ENCODE results near the gene BCL2L1.

BCL2L1 gene

DNA sequence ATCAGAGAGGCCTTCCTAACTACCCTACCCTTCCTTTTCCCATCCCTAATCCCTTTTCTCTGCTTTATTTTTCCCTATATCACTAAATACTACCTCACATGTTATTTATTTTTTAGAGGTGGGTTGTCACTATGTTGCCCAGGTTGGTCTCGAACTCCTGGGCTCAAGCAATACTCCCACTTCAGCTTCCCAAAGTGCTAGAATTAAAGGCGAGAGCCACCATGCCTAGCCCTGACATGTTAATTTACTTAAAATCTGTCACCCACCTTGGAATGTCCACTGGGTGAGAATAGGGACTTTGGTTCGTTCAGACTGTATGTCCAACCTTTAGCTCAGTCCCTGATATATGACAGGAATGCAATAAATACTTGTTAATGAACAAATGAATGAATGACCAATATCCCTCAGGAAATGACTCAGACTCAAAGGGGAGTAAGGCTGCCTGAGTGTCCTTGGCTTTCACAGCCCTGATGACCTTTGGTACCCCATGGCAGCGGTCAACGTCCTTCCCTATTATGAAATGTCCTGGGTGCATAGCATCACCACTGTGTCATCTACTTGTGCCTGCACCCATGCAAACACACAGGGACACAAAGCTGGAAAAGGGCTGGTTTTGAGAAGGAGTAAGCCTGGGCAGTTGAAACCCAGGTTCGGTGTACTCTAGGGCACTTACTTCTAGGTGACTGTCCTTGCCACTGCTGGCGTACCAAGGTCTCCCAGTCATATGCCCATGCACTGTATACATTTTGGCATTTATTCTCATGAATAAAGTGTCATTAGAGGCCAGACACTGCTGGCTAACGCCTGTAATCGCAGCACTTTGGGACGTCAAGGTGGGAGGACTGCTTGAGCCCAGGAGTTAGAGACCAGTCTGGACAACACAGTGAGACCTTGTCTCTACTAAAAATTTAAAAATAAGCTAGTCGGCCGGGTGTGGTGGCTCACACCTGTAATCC, 26.5 kb downstream of the BCL2L1 start:
- TF ChIP-seq, protein P1, sequence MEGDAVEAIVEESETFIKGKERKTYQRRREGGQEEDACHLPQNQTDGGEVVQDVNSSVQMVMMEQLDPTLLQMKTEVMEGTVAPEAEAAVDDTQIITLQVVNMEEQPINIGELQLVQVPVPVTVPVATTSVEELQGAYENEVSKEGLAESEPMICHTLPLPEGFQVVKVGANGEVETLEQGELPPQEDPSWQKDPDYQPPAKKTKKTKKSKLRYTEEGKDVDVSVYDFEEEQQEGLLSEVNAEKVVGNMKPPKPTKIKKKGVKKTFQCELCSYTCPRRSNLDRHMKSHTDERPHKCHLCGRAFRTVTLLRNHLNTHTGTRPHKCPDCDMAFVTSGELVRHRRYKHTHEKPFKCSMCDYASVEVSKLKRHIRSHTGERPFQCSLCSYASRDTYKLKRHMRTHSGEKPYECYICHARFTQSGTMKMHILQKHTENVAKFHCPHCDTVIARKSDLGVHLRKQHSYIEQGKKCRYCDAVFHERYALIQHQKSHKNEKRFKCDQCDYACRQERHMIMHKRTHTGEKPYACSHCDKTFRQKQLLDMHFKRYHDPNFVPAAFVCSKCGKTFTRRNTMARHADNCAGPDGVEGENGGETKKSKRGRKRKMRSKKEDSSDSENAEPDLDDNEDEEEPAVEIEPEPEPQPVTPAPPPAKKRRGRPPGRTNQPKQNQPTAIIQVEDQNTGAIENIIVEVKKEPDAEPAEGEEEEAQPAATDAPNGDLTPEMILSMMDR (IDR thresholded peaks at IDR 0.05; ENCODE audit: control extremely low read depth, extremely low read depth, low read depth, missing control alignments), result no peak
- DNase-seq (ENCODE audit: extremely low spot score), result no peak
- ChIA-PET CTCF (interaction anchor here (0.8 to 11.9 kb wide), 9 partner anchors 9 to 35 kb away, joined by 3 to 94 read pairs (median 5); partner anchors contain the start of gene BCL2L1), POLR2A (no interaction called here)

GRCh38 chr20:31694842-31695593, 27.6 kb downstream of the BCL2L1 start:
- DNase-seq (ENCODE audit: extremely low spot score), result no peak
- TF ChIP-seq, protein P1 (IDR thresholded peaks at IDR 0.05; ENCODE audit: control extremely low read depth, extremely low read depth, low read depth, missing control alignments), result no peak
- ChIA-PET CTCF (interaction anchor here (1.6 to 11.9 kb wide), 4 partner anchors 25 to 61 kb away, joined by 4 to 94 read pairs (median 9); partner anchors contain the start of gene BCL2L1), POLR2A (no interaction called here)

- ChIA-PET POLR2A (interaction anchor here (1.0 kb wide), 1 partner anchor 10 kb away, joined by 4 read pairs; no protein-coding TSS in a partner anchor), CTCF (interaction anchor here (1.4 to 11.9 kb wide), 7 partner anchors 11 to 60 kb away, joined by 4 to 94 read pairs (median 9); partner anchors contain the start of gene BCL2L1)
- no peak for DNase-seq (ENCODE audit: extremely low spot score)
- TF ChIP-seq, protein P1 (IDR thresholded peaks at IDR 0.05; ENCODE audit: control extremely low read depth, extremely low read depth, low read depth, missing control alignments), result no peak
Measured at GRCh38 chr20:31693987-31694661, 28.5 kb downstream of the BCL2L1 start.

GRCh38 chr20:31693402-31693801, 29.3 kb downstream of the BCL2L1 start:
- DNase-seq (ENCODE audit: extremely low spot score), result no peak
- CTCF ChIA-PET, result interaction anchor here (0.8 to 11.9 kb wide), 8 partner anchors 11 to 81 kb away, joined by 3 to 94 read pairs (median 4); partner anchors contain the start of gene BCL2L1
- POLR2A ChIA-PET, result interaction anchor here (1.0 kb wide), 1 partner anchor 9 kb away, joined by 4 read pairs; no protein-coding TSS in a partner anchor
- TF ChIP-seq, protein P1 (IDR thresholded peaks at IDR 0.05; ENCODE audit: control extremely low read depth, extremely low read depth, low read depth, missing control alignments), result no peak

GRCh38 chr20:31691646-31692275, 30.9 kb downstream of the BCL2L1 start:
- ChIA-PET CTCF (interaction anchor here (1.7 to 11.9 kb wide), 8 partner anchors 9 to 79 kb away, joined by 5 to 94 read pairs (median 6); partner anchors contain the start of gene BCL2L1), POLR2A (no interaction called here)
- peak; percentile 37 for DNase-seq (ENCODE audit: extremely low spot score)
- TF ChIP-seq, protein P1 (IDR thresholded peaks at IDR 0.05; ENCODE audit: control extremely low read depth, extremely low read depth, low read depth, missing control alignments), result no peak
